Measurements from ENCODE around the gene PPP3R1.

- no peak for TF ChIP-seq ZNF143 (CRISPR knock-in tag; IDR thresholded peaks at IDR 0.05)
- TF ChIP-seq RAD21 (CRISPR knock-in tag; conservative IDR thresholded peaks at IDR 0.05 in 1 of 2, IDR thresholded peaks at IDR 0.05 in 1 of 2) = no peak
- no peak for TF ChIP-seq ILF3 (IDR thresholded peaks at IDR 0.05; ENCODE audit: borderline replicate concordance)
- TF ChIP-seq POLR2A (conservative IDR thresholded peaks at IDR 0.05) = no peak
- no peak for TF ChIP-seq JUND (IDR thresholded peaks at IDR 0.05; ENCODE audit: borderline replicate concordance, low read depth, low read length)
- TF ChIP-seq JUND (tag; IDR thresholded peaks at IDR 0.05; ENCODE audit: borderline replicate concordance, low read depth, low read length) = no peak
- no peak for TF ChIP-seq PHF8 (IDR thresholded peaks at IDR 0.05; ENCODE audit: borderline replicate concordance, low read length)
- no peak for TF ChIP-seq ZNF766 (CRISPR knock-in tag; conservative IDR thresholded peaks at IDR 0.05)
- TF ChIP-seq DMBX1 (CRISPR knock-in tag; IDR thresholded peaks at IDR 0.05; ENCODE audit: borderline replicate concordance) = no peak
- no peak for TF ChIP-seq TCF7 (IDR thresholded peaks at IDR 0.05; ENCODE audit: borderline replicate concordance)
- TF ChIP-seq E2F1 (CRISPR knock-in tag; IDR thresholded peaks at IDR 0.05) = no peak
Observed at GRCh38 chr2:68279691-68280090, 27.4 kb upstream of the PPP3R1 start.

Measured in K562 (cell line).